Measurements from ENCODE around the gene CXCR5. TPM values are rescaled to one million over a fixed set of nuclear protein-coding genes. Genes with fewer than 3 reads are reported as not detected.
A peak's percentile ranks its signal among the peaks of the same experiment; 100 is the strongest.

The CXCR5 gene
- total and polyA plus RNA-seq, 2 donors (not counting 1 experiment from before 2014, with no cell fraction given) = not detected

- Histone ChIP-seq H3K4me3 (replicated peaks in 1 of 4; ENCODE audit: control extremely low read depth in 1 of 4, insufficient read depth in 1 of 4, low read depth in 3 of 4, low read length in 4 of 4) (no peak overlapping the region), H3K27me3 (ENCODE audit: control insufficient read depth, insufficient read depth, low read length) (no peaks in the 10 kb centered on the region), H4K20me1 (ENCODE audit: control insufficient read depth, extremely low read depth, insufficient read depth, low read length) (no peaks in the 10 kb centered on the region), H3K9me3 (ENCODE audit: control insufficient read depth, insufficient read depth, low read depth, low read length) (no peaks in the 10 kb centered on the region), H3K27ac (ENCODE audit: insufficient read depth, low read length) (no peak overlapping the region), H2AFZ (ENCODE audit: low read length) (no peak overlapping the region), H3K79me2 (ENCODE audit: control insufficient read depth, insufficient read depth, low read length) (no peaks in the 10 kb centered on the region), H3K4me1 (ENCODE audit: control insufficient read depth, extremely low read depth, insufficient read depth, low read length) (peaks cover 2% of the 10 kb centered on the region), H3K4me2 (ENCODE audit: extremely low read depth, insufficient read depth, low read length) (peak overlapping the region; percentile 3), H3K36me3 (ENCODE audit: control insufficient read depth, insufficient read depth, low read length) (no peaks in the 10 kb centered on the region), H3K9ac (ENCODE audit: insufficient read depth, low read length) (no peak overlapping the region)
- peak; percentile 33 to 64 for DNase-seq (ENCODE audit: low read depth in 2 of 2)
- no peak for TF ChIP-seq EZH2 (IDR thresholded peaks at IDR 0.05; ENCODE audit: low read length, missing control alignments)
- TF ChIP-seq, protein P1, sequence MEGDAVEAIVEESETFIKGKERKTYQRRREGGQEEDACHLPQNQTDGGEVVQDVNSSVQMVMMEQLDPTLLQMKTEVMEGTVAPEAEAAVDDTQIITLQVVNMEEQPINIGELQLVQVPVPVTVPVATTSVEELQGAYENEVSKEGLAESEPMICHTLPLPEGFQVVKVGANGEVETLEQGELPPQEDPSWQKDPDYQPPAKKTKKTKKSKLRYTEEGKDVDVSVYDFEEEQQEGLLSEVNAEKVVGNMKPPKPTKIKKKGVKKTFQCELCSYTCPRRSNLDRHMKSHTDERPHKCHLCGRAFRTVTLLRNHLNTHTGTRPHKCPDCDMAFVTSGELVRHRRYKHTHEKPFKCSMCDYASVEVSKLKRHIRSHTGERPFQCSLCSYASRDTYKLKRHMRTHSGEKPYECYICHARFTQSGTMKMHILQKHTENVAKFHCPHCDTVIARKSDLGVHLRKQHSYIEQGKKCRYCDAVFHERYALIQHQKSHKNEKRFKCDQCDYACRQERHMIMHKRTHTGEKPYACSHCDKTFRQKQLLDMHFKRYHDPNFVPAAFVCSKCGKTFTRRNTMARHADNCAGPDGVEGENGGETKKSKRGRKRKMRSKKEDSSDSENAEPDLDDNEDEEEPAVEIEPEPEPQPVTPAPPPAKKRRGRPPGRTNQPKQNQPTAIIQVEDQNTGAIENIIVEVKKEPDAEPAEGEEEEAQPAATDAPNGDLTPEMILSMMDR (conservative IDR thresholded peaks at IDR 0.05 in 1 of 2, IDR thresholded peaks at IDR 0.05 in 1 of 2; ENCODE audit: low read depth in 1 of 2, low read length in 2 of 2) = no peak
These were observed 38.3 kb upstream of the CXCR5 start for GRCh38 chr11:118845369-118845768.

GRCh38 chr11:118846181-118846935 lies 37.3 kb upstream of the CXCR5 start:
- Histone ChIP-seq H3K4me1 (ENCODE audit: control insufficient read depth, extremely low read depth, insufficient read depth, low read length) (peaks cover 2% of the 10 kb centered on the region), H3K9ac (ENCODE audit: insufficient read depth, low read length) (no peak overlapping the region), H3K9me3 (ENCODE audit: control insufficient read depth, insufficient read depth, low read depth, low read length) (no peaks in the 10 kb centered on the region), H3K36me3 (ENCODE audit: control insufficient read depth, insufficient read depth, low read length) (no peaks in the 10 kb centered on the region), H3K4me3 (replicated peaks in 1 of 4; ENCODE audit: control extremely low read depth in 1 of 4, insufficient read depth in 1 of 4, low read depth in 3 of 4, low read length in 4 of 4) (no peak overlapping the region), H3K79me2 (ENCODE audit: control insufficient read depth, insufficient read depth, low read length) (no peaks in the 10 kb centered on the region), H3K4me2 (ENCODE audit: extremely low read depth, insufficient read depth, low read length) (no peak overlapping the region), H3K27ac (ENCODE audit: insufficient read depth, low read length) (no peak overlapping the region), H4K20me1 (ENCODE audit: control insufficient read depth, extremely low read depth, insufficient read depth, low read length) (no peaks in the 10 kb centered on the region), H2AFZ (ENCODE audit: low read length) (no peak overlapping the region), H3K27me3 (ENCODE audit: control insufficient read depth, insufficient read depth, low read length) (no peaks in the 10 kb centered on the region)
- DNase-seq (ENCODE audit: low read depth in 2 of 2) = no peak
- TF ChIP-seq, protein P1 (conservative IDR thresholded peaks at IDR 0.05 in 1 of 2, IDR thresholded peaks at IDR 0.05 in 1 of 2; ENCODE audit: low read depth in 1 of 2, low read length in 2 of 2) = no peak
- no peak for TF ChIP-seq EZH2 (IDR thresholded peaks at IDR 0.05; ENCODE audit: low read length, missing control alignments)

- no peaks in the 10 kb centered on the region for H3K79me2 ChIP-seq (ENCODE audit: control insufficient read depth, insufficient read depth, low read length)
- TF ChIP-seq EZH2 (IDR thresholded peaks at IDR 0.05; ENCODE audit: low read length, missing control alignments) = no peak
- TF ChIP-seq, protein P1 (conservative IDR thresholded peaks at IDR 0.05 in 1 of 2, IDR thresholded peaks at IDR 0.05 in 1 of 2; ENCODE audit: low read depth in 1 of 2, low read length in 2 of 2) = no peak
- H3K4me2 ChIP-seq (ENCODE audit: extremely low read depth, insufficient read depth, low read length) = no peak overlapping the region
- no peak overlapping the region for H3K9ac ChIP-seq (ENCODE audit: insufficient read depth, low read length)
- H3K4me3 ChIP-seq (replicated peaks in 1 of 4; ENCODE audit: control extremely low read depth in 1 of 4, insufficient read depth in 1 of 4, low read depth in 3 of 4, low read length in 4 of 4) = no peak overlapping the region
- no peak overlapping the region for H3K27ac ChIP-seq (ENCODE audit: insufficient read depth, low read length)
- H3K36me3 ChIP-seq (ENCODE audit: control insufficient read depth, insufficient read depth, low read length) = no peaks in the 10 kb centered on the region
- no peaks in the 10 kb centered on the region for H3K9me3 ChIP-seq (ENCODE audit: control insufficient read depth, insufficient read depth, low read depth, low read length)
- no peak overlapping the region for H2AFZ ChIP-seq (ENCODE audit: low read length)
- H3K4me1 ChIP-seq (ENCODE audit: control insufficient read depth, extremely low read depth, insufficient read depth, low read length) = peaks cover 2% of the 10 kb centered on the region
- H3K27me3 ChIP-seq (ENCODE audit: control insufficient read depth, insufficient read depth, low read length) = no peaks in the 10 kb centered on the region
- no peak for DNase-seq (ENCODE audit: low read depth in 2 of 2)
- H4K20me1 ChIP-seq (ENCODE audit: control insufficient read depth, extremely low read depth, insufficient read depth, low read length) = no peaks in the 10 kb centered on the region
These were observed 33.9 kb upstream of the CXCR5 start for GRCh38 chr11:118849825-118850224.
